Adrenal gland (tissue), 5 donors: Measurements from ENCODE around the gene TRIM66.
A peak's percentile ranks its signal among the peaks of the same experiment; 100 is the strongest.

Source experiments
- POLR2A ChIP-seq, 2 donors: fragments of 450-650 bp; IDR thresholded peaks; one replicate each; pipeline ENCODE4 v1.6.1; 2017; ENCODE audit warnings: antibody characterized with exemption in 2 of 2, mild to moderate bottlenecking in 2 of 2, moderate library complexity in 1 of 2
- TF ChIP-seq, protein P1 (sequence below), 6 experiments: fragments of 450-650 bp in 4 of 6; fragments of 200-600 bp in 2 of 6; sonication (generic) in 1 of 6; IDR thresholded peaks; 1 replicate in 5 of 6; 2 replicates in 1 of 6; pipeline versions ENCODE4 v1.5.1 to v1.8.0; 2016 to 2021; ENCODE audit warnings: antibody characterized with exemption in 6 of 6, mild to moderate bottlenecking in 2 of 6, moderate library complexity in 1 of 6
- donor health status: DM: no; HTN: no; CAD: no.

DNA sequence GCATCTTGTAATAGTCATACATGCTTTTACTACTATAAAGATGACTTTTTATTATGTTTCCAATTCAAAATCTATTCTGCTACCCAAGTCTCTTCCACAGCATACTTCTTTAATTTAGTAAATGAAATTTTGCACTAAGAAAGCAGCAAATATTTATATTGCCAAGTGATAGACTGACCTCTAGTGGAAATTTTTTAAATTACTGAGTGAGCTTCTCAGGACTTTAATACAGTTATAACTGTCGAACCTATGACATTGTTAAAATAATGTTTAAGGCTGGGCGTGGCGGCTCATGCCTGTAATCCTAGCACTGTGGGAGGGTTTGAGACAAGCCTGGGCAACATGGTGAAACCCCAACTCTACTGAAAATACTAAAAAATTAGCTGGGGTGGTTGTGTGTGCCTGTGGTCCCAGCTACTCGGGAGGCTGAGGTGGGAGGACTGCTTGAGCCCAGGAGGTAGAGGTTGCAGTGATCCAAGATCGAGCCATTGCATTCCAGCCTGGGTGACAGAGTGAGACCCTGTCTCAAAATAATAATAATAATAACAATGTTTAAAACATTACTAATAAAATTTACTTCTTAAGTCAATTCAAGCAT lies 115.8 kb downstream of the TRIM66 start:
- TF ChIP-seq, protein P1, sequence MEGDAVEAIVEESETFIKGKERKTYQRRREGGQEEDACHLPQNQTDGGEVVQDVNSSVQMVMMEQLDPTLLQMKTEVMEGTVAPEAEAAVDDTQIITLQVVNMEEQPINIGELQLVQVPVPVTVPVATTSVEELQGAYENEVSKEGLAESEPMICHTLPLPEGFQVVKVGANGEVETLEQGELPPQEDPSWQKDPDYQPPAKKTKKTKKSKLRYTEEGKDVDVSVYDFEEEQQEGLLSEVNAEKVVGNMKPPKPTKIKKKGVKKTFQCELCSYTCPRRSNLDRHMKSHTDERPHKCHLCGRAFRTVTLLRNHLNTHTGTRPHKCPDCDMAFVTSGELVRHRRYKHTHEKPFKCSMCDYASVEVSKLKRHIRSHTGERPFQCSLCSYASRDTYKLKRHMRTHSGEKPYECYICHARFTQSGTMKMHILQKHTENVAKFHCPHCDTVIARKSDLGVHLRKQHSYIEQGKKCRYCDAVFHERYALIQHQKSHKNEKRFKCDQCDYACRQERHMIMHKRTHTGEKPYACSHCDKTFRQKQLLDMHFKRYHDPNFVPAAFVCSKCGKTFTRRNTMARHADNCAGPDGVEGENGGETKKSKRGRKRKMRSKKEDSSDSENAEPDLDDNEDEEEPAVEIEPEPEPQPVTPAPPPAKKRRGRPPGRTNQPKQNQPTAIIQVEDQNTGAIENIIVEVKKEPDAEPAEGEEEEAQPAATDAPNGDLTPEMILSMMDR (IDR thresholded peaks at IDR 0.05): peak; percentile 53 to 82 (median 72)
- no peak for TF ChIP-seq POLR2A (IDR thresholded peaks at IDR 0.05)
